Trophoblast cell (in vitro differentiated cells and primary cell): ENCODE measurements around the gene ERC1.

Experiments used
- DNase-seq, 2 donors: peaks; one replicate each; pipeline ENCODE4 v3.0.0-alpha.2; 2016
- H2AFZ ChIP-seq: 2 replicates; pipeline ENCODE4 v1.6.1; 2013; ENCODE audit warnings: low read length, moderate library complexity, mild to moderate bottlenecking; ENCODE audit not compliant: insufficient read depth, poor library complexity
- H2AK5ac ChIP-seq: 2 replicates; pipeline ENCODE4 v1.6.1; 2013; ENCODE audit warnings: mild to moderate bottlenecking, low read length
- H2BK120ac ChIP-seq: 2 replicates; pipeline ENCODE4 v1.6.1; 2013; ENCODE audit warnings: low read length, mild to moderate bottlenecking, moderate library complexity; ENCODE audit not compliant: insufficient read depth, poor library complexity
- H2BK12ac ChIP-seq: 2 replicates; pipeline ENCODE4 v1.6.1; 2013; ENCODE audit warnings: mild to moderate bottlenecking, low read length, moderate library complexity
- H2BK5ac ChIP-seq: 2 replicates; pipeline ENCODE4 v1.6.1; 2013; ENCODE audit warnings: low read length, low read depth, moderate library complexity, mild to moderate bottlenecking; ENCODE audit not compliant: poor library complexity
- H3K14ac ChIP-seq: 2 replicates; pipeline ENCODE4 v1.6.1; 2013; ENCODE audit warnings: mild to moderate bottlenecking, low read length
- H3K18ac ChIP-seq: 2 replicates; pipeline ENCODE4 v1.6.1; 2013; ENCODE audit warnings: mild to moderate bottlenecking, low read length
- H3K23ac ChIP-seq: 2 replicates; pipeline ENCODE4 v1.6.1; 2013; ENCODE audit warnings: low read length
- H3K27ac ChIP-seq: 2 replicates; pipeline ENCODE4 v1.5.1; 2013; ENCODE audit warnings: low read depth, mild to moderate bottlenecking, inconsistent platforms, low read length, moderate library complexity
- H3K27me3 ChIP-seq: 2 replicates; pipeline ENCODE4 v1.6.1; 2013; ENCODE audit warnings: inconsistent platforms, mild to moderate bottlenecking, low read length, moderate library complexity; ENCODE audit not compliant: insufficient read depth
- H3K36me3 ChIP-seq, 2 experiments: 1 replicate in 1 of 2; 2 replicates in 1 of 2; pipeline ENCODE4 v1.6.1; 2013; ENCODE audit warnings: low read length in 2 of 2, mild to moderate bottlenecking in 2 of 2, moderate library complexity in 1 of 2; ENCODE audit not compliant: insufficient read depth in 2 of 2, control insufficient read depth in 1 of 2
- H3K4ac ChIP-seq: 2 replicates; pipeline ENCODE4 v1.6.1; 2013; ENCODE audit warnings: low read depth, mild to moderate bottlenecking, low read length, moderate library complexity
- H3K4me1 ChIP-seq, 2 experiments: 1 replicate in 1 of 2; 2 replicates in 1 of 2; pipeline ENCODE4 v1.6.1; 2013; ENCODE audit warnings: low read length in 2 of 2, mild to moderate bottlenecking in 2 of 2, moderate library complexity in 1 of 2; ENCODE audit not compliant: insufficient read depth in 2 of 2, control insufficient read depth in 1 of 2
- H3K4me2 ChIP-seq: 2 replicates; pipeline ENCODE4 v1.6.1; 2013; ENCODE audit warnings: inconsistent platforms, mild to moderate bottlenecking, low read length, moderate library complexity
- H3K4me3 ChIP-seq: 2 replicates; pipeline ENCODE4 v1.5.1; 2013; ENCODE audit warnings: mild to moderate bottlenecking, low read depth, low read length, inconsistent platforms
- H3K79me1 ChIP-seq: one replicate; pipeline ENCODE4 v1.6.1; 2013; ENCODE audit warnings: low read length
- H3K79me2 ChIP-seq: 2 replicates; pipeline ENCODE4 v1.6.1; 2013; ENCODE audit warnings: low read length, mild to moderate bottlenecking; ENCODE audit not compliant: control insufficient read depth, insufficient read depth, poor library complexity
- H3K9ac ChIP-seq: 2 replicates; pipeline ENCODE4 v1.6.1; 2013; ENCODE audit warnings: mild to moderate bottlenecking, low read length
- H3K9me3 ChIP-seq: 2 replicates; pipeline ENCODE4 v1.6.1; 2013; ENCODE audit warnings: low read depth, mild to moderate bottlenecking, control low read depth, inconsistent platforms, low read length; ENCODE audit not compliant: insufficient read depth
- H4K12ac ChIP-seq: 2 replicates; pipeline ENCODE4 v1.6.1; 2013; ENCODE audit warnings: low read depth, mild to moderate bottlenecking, low read length, moderate library complexity
- H4K8ac ChIP-seq: 2 replicates; pipeline ENCODE4 v1.6.1; 2013; ENCODE audit warnings: low read depth, mild to moderate bottlenecking, low read length, moderate library complexity
- H4K91ac ChIP-seq: one replicate; pipeline ENCODE4 v1.6.1; 2013; ENCODE audit warnings: low read depth, mild to moderate bottlenecking, low read length, moderate library complexity
- WGBS: extraction: QIAGEN DNeasy Blood & Tissue Kit; methylation state at CpG from one replicate; pipeline ENCODE4 v1.1.7; 2013; ENCODE audit warnings: missing lambda C conversion rate; ENCODE audit not compliant: insufficient read length, insufficient coverage; ENCODE audit errors: extremely low coverage; 5-methylcytosine and 5-hydroxymethylcytosine counted together

ERC1 gene

DNA sequence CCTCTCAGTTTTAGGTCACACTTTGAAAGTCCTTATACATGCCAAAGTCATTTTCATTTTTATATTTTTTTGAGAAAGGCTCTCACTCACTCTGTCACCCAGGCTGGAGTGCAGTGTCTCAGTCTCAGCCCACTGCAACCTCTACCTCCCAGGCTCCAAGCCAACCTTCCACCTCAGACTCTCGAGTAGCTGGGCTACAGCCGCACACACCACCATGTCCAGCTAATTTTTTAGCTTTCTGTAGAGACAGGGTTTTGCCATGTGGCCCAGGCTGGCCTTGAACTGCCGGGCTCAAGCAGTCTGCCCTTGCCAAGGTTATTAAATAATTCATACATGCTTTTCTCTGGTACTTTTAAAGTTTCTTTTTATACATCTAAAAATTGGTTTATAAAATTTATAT, 166.0 kb downstream of the ERC1 start:
- no CpG with 5 or more reads among the region's 3 CpGs for WGBS
- Histone ChIP-seq H2BK5ac (no peak overlapping the region), H3K4me2 (no peak overlapping the region), H3K36me3 (peaks cover 0 to 1% of the 10 kb centered on the region in 2 experiments), H3K14ac (no peak overlapping the region), H2BK120ac (no peak overlapping the region), H3K4ac (no peak overlapping the region), H3K9ac (no peak overlapping the region), H3K9me3 (no peaks in the 10 kb centered on the region), H3K27ac (no peak overlapping the region), H2BK12ac (no peak overlapping the region), H4K8ac (no peak overlapping the region), H3K18ac (no peak overlapping the region), H3K4me3 (no peak overlapping the region), H4K91ac (no peak overlapping the region), H3K4me1 (no peaks in the 10 kb centered on the region), H2AFZ (no peak overlapping the region), H3K79me2 (no peaks in the 10 kb centered on the region), H2AK5ac (no peak overlapping the region), H3K27me3 (no peaks in the 10 kb centered on the region), H4K12ac (no peak overlapping the region), H3K79me1 (no peaks in the 10 kb centered on the region), H3K23ac (no peak overlapping the region)
- DNase-seq: no peak

DNA sequence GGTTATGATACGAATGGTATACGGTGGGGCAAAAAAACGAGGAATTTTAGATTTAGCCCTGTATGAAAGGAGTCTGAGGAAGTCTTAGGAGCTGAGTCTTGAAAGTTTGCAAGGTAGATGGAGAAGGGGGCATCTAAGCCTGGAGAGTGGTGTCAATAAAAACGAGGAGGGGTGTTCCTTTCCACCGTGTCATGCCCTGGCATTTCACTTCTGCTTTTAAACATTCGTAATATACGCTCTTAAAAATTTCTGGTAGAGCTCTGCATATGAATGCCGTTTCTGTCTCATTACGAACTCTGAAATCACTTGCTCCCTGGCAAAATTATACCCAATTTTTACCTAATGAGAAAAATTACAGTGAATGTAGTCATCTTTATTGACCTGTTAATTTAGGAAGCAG, 170.2 kb downstream of the ERC1 start:
- no peak overlapping the region for H4K12ac ChIP-seq
- no peak overlapping the region for H3K23ac ChIP-seq
- 100% methylated on average over 3 of the region's 9 CpGs for WGBS
- no peak overlapping the region for H3K4me3 ChIP-seq
- H4K91ac ChIP-seq: no peak overlapping the region
- no peak overlapping the region for H3K4me2 ChIP-seq
- no peak overlapping the region for H4K8ac ChIP-seq
- no peak overlapping the region for H2BK5ac ChIP-seq
- no peaks in the 10 kb centered on the region for H3K79me1 ChIP-seq
- no peak overlapping the region for H3K27ac ChIP-seq
- DNase-seq: no peak
- no peak overlapping the region for H3K4ac ChIP-seq
- no peak overlapping the region for H2AFZ ChIP-seq
- peaks cover 0 to 1% of the 10 kb centered on the region in 2 experiments for H3K36me3 ChIP-seq
- no peak overlapping the region for H2BK12ac ChIP-seq
- H2BK120ac ChIP-seq: no peak overlapping the region
- H2AK5ac ChIP-seq: no peak overlapping the region
- no peaks in the 10 kb centered on the region for H3K9me3 ChIP-seq
- no peak overlapping the region for H3K9ac ChIP-seq
- no peak overlapping the region for H3K18ac ChIP-seq
- no peak overlapping the region for H3K14ac ChIP-seq
- no peaks in the 10 kb centered on the region for H3K4me1 ChIP-seq
- H3K79me2 ChIP-seq: no peaks in the 10 kb centered on the region
- no peaks in the 10 kb centered on the region for H3K27me3 ChIP-seq

DNA sequence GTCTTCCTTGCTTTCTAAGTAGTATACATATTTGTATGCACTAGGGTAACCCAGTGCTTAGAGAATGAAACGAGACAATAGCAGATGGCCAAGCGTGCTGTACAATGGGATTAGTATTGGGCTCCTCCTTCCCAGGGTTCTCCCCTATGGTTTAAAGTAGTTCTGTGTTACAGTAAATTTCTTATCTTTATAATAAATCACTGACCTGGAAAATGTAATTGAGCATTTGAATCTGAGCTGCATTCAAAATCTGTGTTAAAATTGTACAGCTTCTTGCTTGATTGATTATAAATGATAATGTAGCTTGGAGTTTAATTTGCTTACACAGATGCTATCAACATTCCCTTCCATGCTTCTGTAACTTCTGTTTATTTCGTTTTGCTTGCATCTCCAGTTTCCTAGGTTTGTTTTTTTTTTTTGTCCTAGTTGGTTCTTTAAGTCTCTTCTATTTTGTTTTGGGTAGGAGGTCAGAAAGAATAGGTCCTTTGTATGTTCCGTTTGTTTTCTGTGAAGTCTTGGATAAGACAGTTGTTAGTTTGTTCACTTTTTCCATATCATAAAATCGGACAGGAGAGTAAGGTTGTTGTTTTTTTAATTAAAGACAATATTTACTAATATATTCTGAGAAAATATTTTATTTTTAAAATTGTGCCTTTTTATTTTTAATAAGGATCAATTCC, 171.2 kb downstream of the ERC1 start:
- H3K23ac ChIP-seq: no peak overlapping the region
- no peak overlapping the region for H2AK5ac ChIP-seq
- no peak overlapping the region for H3K4me2 ChIP-seq
- H2BK12ac ChIP-seq: no peak overlapping the region
- no peaks in the 10 kb centered on the region for H3K9me3 ChIP-seq
- no peak overlapping the region for H3K4ac ChIP-seq
- H3K79me2 ChIP-seq: no peaks in the 10 kb centered on the region
- H3K9ac ChIP-seq: no peak overlapping the region
- no peaks in the 10 kb centered on the region for H3K79me1 ChIP-seq
- H4K91ac ChIP-seq: no peak overlapping the region
- H3K4me3 ChIP-seq: no peak overlapping the region
- H3K18ac ChIP-seq: no peak overlapping the region
- no peaks in the 10 kb centered on the region for H3K4me1 ChIP-seq
- H2BK120ac ChIP-seq: no peak overlapping the region
- H2BK5ac ChIP-seq: no peak overlapping the region
- no peak overlapping the region for H3K14ac ChIP-seq
- no CpG with 5 or more reads among the region's 5 CpGs for WGBS
- H3K27ac ChIP-seq: no peak overlapping the region
- no peak overlapping the region for H4K8ac ChIP-seq
- H2AFZ ChIP-seq: no peak overlapping the region
- no peaks in the 10 kb centered on the region for H3K27me3 ChIP-seq
- no peak for DNase-seq
- H4K12ac ChIP-seq: no peak overlapping the region
- H3K36me3 ChIP-seq: peaks cover 0 to 1% of the 10 kb centered on the region in 2 experiments

DNA sequence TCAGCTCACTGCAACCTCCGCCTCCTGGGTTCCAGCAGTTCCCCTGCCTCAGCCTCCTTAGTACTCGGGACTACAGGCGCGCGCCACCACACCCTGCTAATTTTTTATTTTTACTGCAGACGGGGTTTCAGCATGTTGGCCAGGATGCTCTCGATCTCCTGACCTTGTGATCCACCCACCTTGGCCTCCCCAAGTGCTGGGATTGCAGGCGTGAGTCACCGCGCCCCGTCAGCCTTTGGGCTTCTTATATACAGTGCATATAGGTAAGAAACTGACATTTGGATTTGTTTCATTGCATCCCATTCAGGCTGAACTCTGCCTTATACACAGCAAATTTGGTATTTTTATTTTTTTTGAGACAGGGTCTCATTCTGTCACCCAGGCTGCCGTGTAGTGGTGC, 176.8 kb downstream of the ERC1 start:
- H3K4ac ChIP-seq: no peak overlapping the region
- no peak overlapping the region for H4K91ac ChIP-seq
- no peaks in the 10 kb centered on the region for H3K79me1 ChIP-seq
- no peaks in the 10 kb centered on the region for H3K9me3 ChIP-seq
- no peak overlapping the region for H3K4me3 ChIP-seq
- H3K27ac ChIP-seq: no peak overlapping the region
- H4K8ac ChIP-seq: no peak overlapping the region
- H3K36me3 ChIP-seq: peaks cover 0 to 6% of the 10 kb centered on the region in 2 experiments
- H3K4me2 ChIP-seq: no peak overlapping the region
- H2BK12ac ChIP-seq: no peak overlapping the region
- no peak overlapping the region for H2AFZ ChIP-seq
- H3K9ac ChIP-seq: no peak overlapping the region
- no peak overlapping the region for H3K23ac ChIP-seq
- H3K79me2 ChIP-seq: no peaks in the 10 kb centered on the region
- no peaks in the 10 kb centered on the region for H3K4me1 ChIP-seq
- no peak overlapping the region for H2BK5ac ChIP-seq
- no CpG with 5 or more reads among the region's 12 CpGs for WGBS
- no peak overlapping the region for H3K14ac ChIP-seq
- no peak overlapping the region for H3K18ac ChIP-seq
- H2AK5ac ChIP-seq: no peak overlapping the region
- no peaks in the 10 kb centered on the region for H3K27me3 ChIP-seq
- no peak overlapping the region for H4K12ac ChIP-seq
- H2BK120ac ChIP-seq: no peak overlapping the region
- DNase-seq: no peak
